Subcutaneous abdominal adipose tissue (tissue), 5 donors: ENCODE results near the gene LYPLA2.

Source experiments
- H3K27ac ChIP-seq: one replicate; pipeline ENCODE4 v1.7.0; 2013; ENCODE audit warnings: low read depth, mild to moderate bottlenecking, inconsistent platforms, low read length, moderate library complexity
- H3K27me3 ChIP-seq, 5 donors: one replicate each; pipeline ENCODE4 v1.7.0; 2013; ENCODE audit warnings: low read length in 5 of 5, inconsistent platforms in 1 of 5; ENCODE audit not compliant: control insufficient read depth in 5 of 5, insufficient read depth in 4 of 5
- H3K36me3 ChIP-seq, 5 donors: one replicate each; pipeline ENCODE4 v1.7.0; 2013; ENCODE audit warnings: low read length in 5 of 5; ENCODE audit not compliant: control insufficient read depth in 5 of 5, insufficient read depth in 5 of 5
- H3K4me1 ChIP-seq, 5 donors: one replicate each; pipeline ENCODE4 v1.7.0; 2013; ENCODE audit warnings: low read length in 5 of 5, mild to moderate bottlenecking in 3 of 5, moderate library complexity in 1 of 5; ENCODE audit not compliant: control insufficient read depth in 5 of 5, insufficient read depth in 5 of 5
- H3K4me3 ChIP-seq, 5 donors: one replicate each; pipeline ENCODE4 v1.7.0; 2013; ENCODE audit warnings: low read length in 5 of 5, low read depth in 1 of 5
- H3K9ac ChIP-seq, 5 donors: one replicate each; pipeline ENCODE4 v1.7.0; 2013; ENCODE audit warnings: low read length in 5 of 5, mild to moderate bottlenecking in 4 of 5, moderate library complexity in 3 of 5
- H3K9me3 ChIP-seq, 5 donors: one replicate each; pipeline ENCODE4 v1.7.0; 2013; ENCODE audit warnings: low read length in 5 of 5; ENCODE audit not compliant: control insufficient read depth in 5 of 5
- donor health status: healthy.
- donor health status: healthy.
- donor health status: healthy.
- donor health status: healthy.
- donor health status: healthy.

LYPLA2 gene

DNA sequence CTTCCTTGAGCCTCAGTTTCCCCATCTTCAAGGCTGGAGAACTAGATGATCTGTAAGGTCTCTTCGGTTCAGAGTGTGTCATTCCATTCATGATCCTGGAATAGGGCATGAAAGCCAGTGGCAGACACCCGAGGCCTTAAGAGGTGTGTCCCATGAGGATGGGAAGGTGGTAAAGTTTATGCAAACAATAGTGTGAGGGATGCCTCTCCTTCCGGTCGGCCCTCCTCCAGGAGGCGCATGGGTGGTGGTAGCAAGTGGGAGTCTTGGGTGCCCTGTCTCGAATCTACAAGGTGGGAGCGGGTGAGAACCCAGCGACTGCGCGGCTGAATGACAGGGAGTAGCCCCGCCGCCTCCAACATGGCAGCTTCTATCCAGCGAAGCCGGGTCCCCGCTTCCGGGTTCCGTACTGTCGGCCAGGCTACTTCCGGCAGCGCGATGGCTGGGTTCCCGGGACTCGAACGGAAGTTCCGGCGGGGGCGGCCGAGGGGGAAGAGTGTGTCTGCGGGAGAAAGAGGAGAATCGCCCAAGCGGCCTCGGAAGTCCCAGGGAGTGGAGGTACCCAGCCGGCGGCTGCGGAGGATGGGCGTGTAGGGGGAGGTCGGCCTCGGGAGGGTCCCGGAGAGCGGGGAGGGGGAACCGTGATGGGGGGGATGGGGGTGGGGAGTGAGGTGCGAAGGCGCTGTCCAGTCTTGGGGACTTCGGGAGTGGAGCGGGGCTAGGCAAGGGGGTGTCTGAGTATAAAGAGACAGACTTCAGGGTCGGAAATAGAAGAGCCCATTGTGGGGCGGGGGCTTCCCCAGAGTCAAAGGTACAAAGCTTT lies at the start of gene LYPLA2:
TSS of gene LYPLA2 (plus strand) at position 450 of the 820 bp plus-strand sequence. CDS start 1,538 bp downstream, outside the sequence.
- H3K4me1 ChIP-seq = peaks cover 9 to 29% (median 23%) of the 10 kb centered on the region in 5 donors
- no peaks in the 10 kb centered on the region for H3K9me3 ChIP-seq
- H3K27me3 ChIP-seq = no peaks in the 10 kb centered on the region
- H3K9ac ChIP-seq = peak within 1 kb of the TSS; percentile 78 to 94 (median 88)
- H3K36me3 ChIP-seq = peaks cover 5 to 60% (median 39%) of the 10 kb centered on the region in 5 donors
- H3K4me3 ChIP-seq = peak within 1 kb of the TSS; percentile 75 to 97 (median 87)
- peak within 1 kb of the TSS; percentile 54 for H3K27ac ChIP-seq

- Histone ChIP-seq H3K27ac (no peak overlapping the region), H3K27me3 (no peaks in the 10 kb centered on the region), H3K9ac (no peak overlapping the region), H3K36me3 (peaks cover 0 to under 1% (median 0%) of the 10 kb centered on the region in 5 donors), H3K4me3 (no peak overlapping the region), H3K4me1 (peaks cover 2 to 28% (median 25%) of the 10 kb centered on the region in 5 donors), H3K9me3 (no peaks in the 10 kb centered on the region)
Observed at GRCh38 chr1:23741609-23742008, 49.3 kb upstream of the LYPLA2 start.

GRCh38 chr1:23742670-23743286 lies 48.2 kb upstream of the LYPLA2 start:
- Histone ChIP-seq H3K4me3 (peak overlapping the region; percentile 49 to 95 (median 89)), H3K9ac (peak overlapping the region; percentile 74 to 85 (median 83)), H3K36me3 (peaks cover 0 to 5% (median 0%) of the 10 kb centered on the region in 5 donors), H3K27me3 (no peaks in the 10 kb centered on the region), H3K27ac (peak overlapping the region; percentile 64), H3K9me3 (no peaks in the 10 kb centered on the region), H3K4me1 (peaks cover 2 to 30% (median 25%) of the 10 kb centered on the region in 5 donors)

DNA sequence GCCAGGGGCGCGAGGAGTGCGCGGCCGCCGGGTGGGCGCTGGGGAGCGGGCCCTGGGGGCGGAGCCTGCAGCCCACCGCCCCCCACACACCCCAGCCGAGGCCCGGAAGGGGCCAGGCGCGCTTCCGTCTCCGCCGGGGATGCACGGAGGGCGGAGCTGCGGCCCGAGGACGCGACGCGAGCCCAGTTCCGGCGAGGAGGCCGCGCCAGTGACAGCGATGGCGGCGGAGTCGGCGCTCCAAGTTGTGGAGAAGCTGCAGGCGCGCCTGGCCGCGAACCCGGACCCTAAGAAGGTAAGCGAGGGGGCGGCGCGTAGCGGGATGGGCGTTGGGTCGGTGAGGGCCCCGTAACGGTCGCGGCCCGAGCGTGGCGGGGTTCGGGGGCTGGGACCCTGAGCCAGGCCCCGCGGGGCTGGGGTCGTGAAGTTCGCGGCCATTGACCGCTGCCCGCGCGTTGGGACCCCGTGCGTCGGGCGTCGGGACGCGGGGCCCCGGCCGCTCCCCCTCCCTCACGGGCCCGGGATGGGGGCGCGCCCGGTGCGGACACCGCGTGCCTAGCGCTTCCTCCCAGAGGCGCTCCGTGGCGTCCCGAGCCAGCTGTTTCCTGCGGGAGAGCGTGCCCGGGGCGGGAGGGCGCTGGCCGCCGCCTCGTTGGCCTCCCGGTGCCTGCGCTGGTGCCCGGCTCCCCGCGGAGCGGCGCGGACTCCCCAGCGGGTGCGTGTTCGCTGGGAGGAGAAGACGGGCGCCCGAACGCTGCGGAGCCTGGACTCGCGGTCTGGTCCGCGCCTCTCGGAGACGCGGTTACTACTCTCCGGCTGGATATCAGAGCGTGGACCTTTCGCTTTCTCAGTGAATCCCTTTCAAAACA lies 47.4 kb upstream of the LYPLA2 start, which contains the start of gene ELOA:
TSS of gene ELOA (plus strand) at position 185 of the 866 bp plus-strand sequence. CDS start at position 218, 33 bp downstream.
- peak within 1 kb of the TSS; percentile 74 to 88 (median 84) for H3K9ac ChIP-seq
- no peaks in the 10 kb centered on the region for H3K9me3 ChIP-seq
- peak within 1 kb of the TSS; percentile 84 to 95 (median 89) for H3K4me3 ChIP-seq
- H3K27me3 ChIP-seq = no peaks in the 10 kb centered on the region
- peak within 1 kb of the TSS; percentile 64 for H3K27ac ChIP-seq
- peaks cover 0 to 5% (median 0%) of the 10 kb centered on the region in 5 donors for H3K36me3 ChIP-seq
- peaks cover 2 to 30% (median 25%) of the 10 kb centered on the region in 5 donors for H3K4me1 ChIP-seq

DNA sequence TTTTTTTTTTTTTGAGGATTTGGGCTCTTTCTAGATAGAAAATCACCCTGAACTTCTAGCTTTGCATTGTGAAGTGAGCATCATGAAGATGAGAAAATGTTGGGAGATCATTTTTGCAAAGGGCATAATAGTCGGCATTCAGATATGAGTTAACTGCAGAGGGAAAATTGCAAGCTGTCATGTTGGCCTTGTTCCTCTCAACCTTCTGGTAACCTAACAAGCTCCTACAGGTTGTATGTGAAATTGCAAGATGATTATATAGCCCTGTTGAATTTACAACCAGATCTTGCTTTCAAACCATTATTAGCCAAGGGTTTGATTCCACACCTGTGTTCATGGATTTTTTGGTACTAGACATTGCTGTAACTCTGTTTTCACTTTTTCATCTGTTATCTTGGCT lies 45.4 kb upstream of the LYPLA2 start:
- no peak overlapping the region for H3K9ac ChIP-seq
- H3K27me3 ChIP-seq = no peaks in the 10 kb centered on the region
- H3K4me1 ChIP-seq = peaks cover 2 to 30% (median 25%) of the 10 kb centered on the region in 5 donors
- no peak overlapping the region for H3K27ac ChIP-seq
- no peaks in the 10 kb centered on the region for H3K9me3 ChIP-seq
- peaks cover under 1 to 11% (median 8%) of the 10 kb centered on the region in 5 donors for H3K36me3 ChIP-seq
- no peak overlapping the region for H3K4me3 ChIP-seq

DNA sequence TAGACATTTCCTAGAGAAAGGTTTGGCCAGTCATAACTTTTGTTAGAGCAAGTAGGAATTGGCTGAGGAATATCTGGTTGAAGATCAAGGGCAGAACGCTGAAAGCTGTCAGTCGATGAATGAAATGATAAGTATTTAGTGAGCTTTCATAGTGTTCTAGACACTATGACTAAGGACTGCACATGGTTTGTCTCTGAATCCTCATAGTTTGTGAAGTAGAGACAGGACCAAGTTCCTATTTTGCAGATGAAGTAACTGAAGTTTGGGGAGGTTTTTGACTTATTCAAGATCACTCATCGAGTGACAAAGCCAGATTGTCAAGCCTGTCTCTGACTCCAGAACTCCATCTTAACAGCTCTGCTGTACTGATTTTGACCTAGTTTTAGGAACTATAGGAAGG lies 42.9 kb upstream of the LYPLA2 start:
- H3K27ac ChIP-seq = no peak overlapping the region

GRCh38 chr1:23751050-23751814 lies 39.7 kb upstream of the LYPLA2 start:
- Histone ChIP-seq H3K27ac (no peak overlapping the region), H3K9ac (peak overlapping the region in 2 of 5 donors; percentile 14 to 16), H3K36me3 (peaks cover 29 to 66% (median 63%) of the 10 kb centered on the region in 5 donors), H3K27me3 (no peaks in the 10 kb centered on the region), H3K4me1 (peaks cover 0 to 3% (median 0%) of the 10 kb centered on the region in 5 donors), H3K4me3 (no peak overlapping the region), H3K9me3 (no peaks in the 10 kb centered on the region)

More for the DNA sequence above, 42.9 kb upstream of the LYPLA2 start:
- Histone ChIP-seq H3K9ac (peak overlapping the region in 3 of 5 donors; percentile 18 to 52 (median 36)), H3K4me1 (peaks cover 0 to 23% (median 17%) of the 10 kb centered on the region in 5 donors), H3K36me3 (peaks cover 17 to 34% (median 32%) of the 10 kb centered on the region in 5 donors), H3K4me3 (no peak overlapping the region), H3K27me3 (no peaks in the 10 kb centered on the region), H3K9me3 (no peaks in the 10 kb centered on the region)

DNA sequence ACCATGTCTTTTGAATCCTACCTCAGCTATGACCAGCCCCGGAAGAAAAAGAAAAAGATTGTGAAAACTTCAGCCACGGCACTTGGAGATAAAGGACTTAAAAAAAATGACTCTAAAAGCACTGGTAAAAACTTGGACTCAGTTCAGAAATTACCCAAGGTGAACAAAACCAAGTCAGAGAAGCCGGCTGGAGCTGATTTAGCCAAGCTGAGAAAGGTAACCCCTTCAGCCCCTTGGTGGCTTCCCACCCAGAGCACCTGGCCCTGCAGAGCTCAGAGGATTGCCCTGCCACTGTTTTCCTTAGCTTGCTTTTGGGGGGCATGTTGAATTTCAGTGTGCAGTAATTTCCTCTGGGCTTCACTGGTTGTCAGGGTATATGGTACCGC lies 39.1 kb upstream of the LYPLA2 start:
- H3K27ac ChIP-seq = no peak overlapping the region
- no peaks in the 10 kb centered on the region for H3K9me3 ChIP-seq
- no peak overlapping the region for H3K4me3 ChIP-seq
- peaks cover 29 to 72% (median 69%) of the 10 kb centered on the region in 5 donors for H3K36me3 ChIP-seq
- no peaks in the 10 kb centered on the region for H3K27me3 ChIP-seq
- peaks cover 0 to 3% (median 0%) of the 10 kb centered on the region in 5 donors for H3K4me1 ChIP-seq
- H3K9ac ChIP-seq = no peak overlapping the region

GRCh38 chr1:23752909-23753308 lies 38.0 kb upstream of the LYPLA2 start:
- no peak overlapping the region for H3K4me3 ChIP-seq
- no peaks in the 10 kb centered on the region for H3K4me1 ChIP-seq
- H3K9me3 ChIP-seq = no peaks in the 10 kb centered on the region
- no peak overlapping the region for H3K9ac ChIP-seq
- H3K27me3 ChIP-seq = no peaks in the 10 kb centered on the region
- H3K27ac ChIP-seq = no peak overlapping the region
- H3K36me3 ChIP-seq = peaks cover 29 to 83% (median 73%) of the 10 kb centered on the region in 5 donors
